H1 (cell line): Measurements from ENCODE around the gene SERPINB8.

ENCODE experiments used
- CEBPB ChIP-seq: IDR thresholded peaks from 2 replicates; pipeline ENCODE4 v1.6.1; 2012; ENCODE audit warnings: low read depth, low read length
- CTCF ChIP-seq, 3 experiments: IDR thresholded peaks; 1 replicate in 2 of 3; 2 replicates in 1 of 3; pipeline versions ENCODE4 v1.5.1 to v1.6.1; 2011; ENCODE audit warnings: low read length in 3 of 3, mild to moderate bottlenecking in 3 of 3, inconsistent platforms in 2 of 3, low read depth in 1 of 3, moderate library complexity in 1 of 3; ENCODE audit not compliant: insufficient read depth in 1 of 3; ENCODE audit errors: control extremely low read depth in 1 of 3
- EGR1 ChIP-seq: IDR thresholded peaks from 2 replicates; pipeline ENCODE4 v1.6.1; 2011; ENCODE audit warnings: low read depth, low read length, borderline replicate concordance
- EP300 ChIP-seq, 2 experiments: IDR thresholded peaks; 1 replicate in 1 of 2; 2 replicates in 1 of 2; pipeline ENCODE4 v1.6.1; 2011 to 2012; ENCODE audit warnings: low read depth in 2 of 2, low read length in 2 of 2, mild to moderate bottlenecking in 2 of 2, borderline replicate concordance in 1 of 2, inconsistent platforms in 1 of 2, moderate library complexity in 1 of 2
- EZH2 ChIP-seq: fragments of 200-600 bp; sonication (generic); IDR thresholded peaks from 2 replicates; pipeline ENCODE4 v1.7.1; 2012; ENCODE audit warnings: low read depth, mild to moderate bottlenecking, moderate library complexity, low read length, inconsistent platforms; ENCODE audit not compliant: severe bottlenecking
- JUN ChIP-seq: IDR thresholded peaks from 2 replicates; pipeline ENCODE4 v1.6.1; 2011; ENCODE audit warnings: low read depth, mild to moderate bottlenecking, improper control_type of control experiment, low read length
- JUND ChIP-seq: IDR thresholded peaks from 2 replicates; pipeline ENCODE4 v1.6.1; 2011; ENCODE audit warnings: mild to moderate bottlenecking, improper control_type of control experiment, low read length
- POLR2A ChIP-seq, 2 experiments: IDR thresholded peaks; 1 replicate in 1 of 2; 2 replicates in 1 of 2; pipeline ENCODE4 v1.6.1; 2011; ENCODE audit warnings: low read depth in 2 of 2, low read length in 2 of 2, mild to moderate bottlenecking in 2 of 2; ENCODE audit errors: control extremely low read depth in 1 of 2
- POLR2AphosphoS5 ChIP-seq: IDR thresholded peaks from 2 replicates; pipeline ENCODE4 v1.6.1; 2011; ENCODE audit warnings: low read depth, low read length
- RAD21 ChIP-seq, 2 experiments: IDR thresholded peaks in 1 of 2; conservative IDR thresholded peaks in 1 of 2; 2 replicates each; pipeline ENCODE4 v1.6.1; 2011; ENCODE audit warnings: low read depth in 2 of 2, low read length in 2 of 2, improper control_type of control experiment in 1 of 2, inconsistent platforms in 1 of 2, mild to moderate bottlenecking in 1 of 2, moderate library complexity in 1 of 2
- RBBP5 ChIP-seq: IDR thresholded peaks from 2 replicates; pipeline ENCODE4 v1.7.1; 2012; ENCODE audit warnings: low read depth, mild to moderate bottlenecking, inconsistent platforms, low read length, moderate library complexity, borderline replicate concordance
- SRF ChIP-seq: IDR thresholded peaks from 2 replicates; pipeline ENCODE4 v1.6.1; 2011; ENCODE audit warnings: mild to moderate bottlenecking, low read depth, low read length, moderate library complexity
- YY1 ChIP-seq: IDR thresholded peaks from 2 replicates; pipeline ENCODE4 v1.6.1; 2011; ENCODE audit warnings: low read depth, mild to moderate bottlenecking, low read length

- TF ChIP-seq CTCF (IDR thresholded peaks at IDR 0.05; ENCODE audit: control extremely low read depth in 1 of 3, insufficient read depth in 1 of 3, low read depth in 1 of 3, low read length in 3 of 3) (no peak), CEBPB (no peak), EGR1 (no peak), POLR2AphosphoS5 (no peak), JUND (no peak), EP300 (IDR thresholded peaks at IDR 0.05; ENCODE audit: borderline replicate concordance in 1 of 2, low read depth in 2 of 2, low read length in 2 of 2) (no peak), EZH2 (no peak), RBBP5 (no peak), POLR2A (IDR thresholded peaks at IDR 0.05; ENCODE audit: control extremely low read depth in 1 of 2, low read depth in 2 of 2, low read length in 2 of 2) (no peak), JUN (no peak), SRF (no peak), RAD21 (IDR thresholded peaks at IDR 0.05 in 1 of 2, conservative IDR thresholded peaks at IDR 0.05 in 1 of 2; ENCODE audit: low read depth in 2 of 2, low read length in 2 of 2) (no peak), YY1 (no peak)
These were observed 41.5 kb upstream of the SERPINB8 start for GRCh38 chr18:63928331-63928730.
